Forelimb muscle (tissue), 1 donor: ENCODE data around the gene ARSB. TPM values are rescaled to one million over a fixed set of nuclear protein-coding genes. Genes with fewer than 3 reads are reported as not detected.

Source experiments
- polyA plus RNA-seq: library from polyadenylated mRNA; unstranded; fragments of 120-200 nt; gene quantifications from one replicate; pipeline ENCODE4 v1.2.1, GENCODE V29; 2013; ENCODE audit not compliant: insufficient read length

ARSB gene
- polyA plus RNA-seq, 1 donor = 18.4 TPM

Other genes with a start within 250 kb of the ARSB start
- gene DMGDH, start 84.4 kb upstream of the ARSB start, polyA plus RNA-seq = 1.9 TPM
- gene BHMT2, start 84.5 kb upstream of the ARSB start, polyA plus RNA-seq = 3.0 TPM
- gene BHMT, start 126.5 kb upstream of the ARSB start, polyA plus RNA-seq = 0.15 TPM